ENCODE results near the gene ENTPD2. TPM values are rescaled to one million over a fixed set of nuclear protein-coding genes. Genes with fewer than 3 reads are reported as not detected.
A peak's percentile ranks its signal among the peaks of the same experiment; 100 is the strongest.

ENTPD2 gene
- total RNA-seq, 3 donors from 2014 or later (not counting 1 experiment from before 2014, with no cell fraction given), result not detected

DNA sequence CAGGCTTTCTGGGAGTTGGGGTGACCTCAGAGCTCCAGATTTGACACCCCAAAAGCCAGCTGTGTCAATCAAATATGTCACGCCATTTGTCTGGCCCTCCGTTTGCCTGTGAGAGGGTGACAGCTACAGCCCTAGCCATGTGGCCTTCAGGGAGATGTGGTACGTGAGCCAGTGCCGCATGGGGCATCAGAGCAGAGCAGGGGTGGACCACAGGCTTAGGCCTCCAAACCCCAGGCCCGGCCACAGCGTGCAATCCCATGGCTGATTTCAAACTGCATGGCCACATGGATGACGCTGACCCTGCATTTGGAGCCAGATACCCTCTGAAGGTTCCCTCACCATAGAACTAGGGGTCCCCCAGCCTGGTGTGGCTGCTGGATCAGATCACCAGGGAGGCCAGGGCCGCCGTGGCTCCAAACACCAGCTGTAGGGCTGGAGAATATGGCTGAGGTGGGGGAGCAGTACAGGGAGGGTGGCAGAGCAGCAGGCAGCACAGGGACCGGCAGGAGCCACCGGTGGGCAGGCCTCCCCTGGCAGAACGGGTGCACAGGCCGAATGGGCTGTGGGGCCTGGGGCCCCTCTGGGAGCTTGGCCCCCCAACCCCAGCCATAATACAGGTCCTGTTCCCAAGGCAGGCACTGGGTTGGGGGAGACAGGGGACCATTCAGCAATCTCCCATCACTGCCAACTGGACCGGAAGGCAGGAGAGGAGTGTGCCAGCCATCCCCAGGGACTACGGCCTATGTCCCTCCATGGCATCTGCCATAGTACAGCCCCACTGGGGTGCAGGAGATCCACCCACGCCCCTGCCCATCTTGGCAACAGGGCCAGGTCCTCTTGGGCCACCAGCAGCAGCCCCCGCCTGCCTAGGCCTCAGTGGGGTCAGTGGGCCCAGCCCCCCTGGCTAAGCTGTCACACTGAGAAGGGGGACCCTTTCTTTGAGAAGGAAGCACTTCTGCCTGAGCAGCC, 15.0 kb upstream of the ENTPD2 start:
- TF ChIP-seq, protein P1, sequence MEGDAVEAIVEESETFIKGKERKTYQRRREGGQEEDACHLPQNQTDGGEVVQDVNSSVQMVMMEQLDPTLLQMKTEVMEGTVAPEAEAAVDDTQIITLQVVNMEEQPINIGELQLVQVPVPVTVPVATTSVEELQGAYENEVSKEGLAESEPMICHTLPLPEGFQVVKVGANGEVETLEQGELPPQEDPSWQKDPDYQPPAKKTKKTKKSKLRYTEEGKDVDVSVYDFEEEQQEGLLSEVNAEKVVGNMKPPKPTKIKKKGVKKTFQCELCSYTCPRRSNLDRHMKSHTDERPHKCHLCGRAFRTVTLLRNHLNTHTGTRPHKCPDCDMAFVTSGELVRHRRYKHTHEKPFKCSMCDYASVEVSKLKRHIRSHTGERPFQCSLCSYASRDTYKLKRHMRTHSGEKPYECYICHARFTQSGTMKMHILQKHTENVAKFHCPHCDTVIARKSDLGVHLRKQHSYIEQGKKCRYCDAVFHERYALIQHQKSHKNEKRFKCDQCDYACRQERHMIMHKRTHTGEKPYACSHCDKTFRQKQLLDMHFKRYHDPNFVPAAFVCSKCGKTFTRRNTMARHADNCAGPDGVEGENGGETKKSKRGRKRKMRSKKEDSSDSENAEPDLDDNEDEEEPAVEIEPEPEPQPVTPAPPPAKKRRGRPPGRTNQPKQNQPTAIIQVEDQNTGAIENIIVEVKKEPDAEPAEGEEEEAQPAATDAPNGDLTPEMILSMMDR (IDR thresholded peaks at IDR 0.05), result no peak
- H3K36me3 Mint-ChIP-seq, result no peaks in the 10 kb centered on the region
- intact Hi-C loops (cut with micrococcal nuclease), result no loop called here

GRCh38 chr9:137067860-137068538, 14.1 kb upstream of the ENTPD2 start:
- Histone ChIP-seq H3K4me1 (ENCODE audit: control insufficient read depth, insufficient read depth, low read length) (peaks cover 30% of the 10 kb centered on the region), H3K4me3 (ENCODE audit: low read length) (no peak overlapping the region), H3K9me3 (ENCODE audit: control insufficient read depth, insufficient read depth, low read length) (no peaks in the 10 kb centered on the region), H3K27ac (ENCODE audit: low read length) (no peak overlapping the region), H3K36me3 (ENCODE audit: control insufficient read depth, insufficient read depth, low read length) (no peaks in the 10 kb centered on the region), H3K27me3 (ENCODE audit: control insufficient read depth, insufficient read depth, low read length) (no peaks in the 10 kb centered on the region)
- H3K9me3 Mint-ChIP-seq, result no peaks in the 10 kb centered on the region
- DNase-seq, result peak; percentile 76 to 94
- TF ChIP-seq, protein P1 (IDR thresholded peaks at IDR 0.05), result peak; percentile 79
- peak; percentile 56 to 72 (median 63) for ATAC-seq
- WGBS (ENCODE audit: insufficient coverage), result 59% methylated on average over 12 of the region's 12 CpGs
- no peaks in the 10 kb centered on the region for H3K27me3 Mint-ChIP-seq (ENCODE audit: low read depth in 2 of 2)
- peaks cover 8 to 21% of the 10 kb centered on the region in 2 donors for H3K4me1 Mint-ChIP-seq
- H3K4me3 Mint-ChIP-seq, result peak overlapping the region; percentile 79
- peak overlapping the region; percentile 72 to 73 for H3K27ac Mint-ChIP-seq
- H3K36me3 Mint-ChIP-seq, result no peaks in the 10 kb centered on the region
- intact Hi-C loops (cut with micrococcal nuclease), result no loop called here

More for the DNA sequence above, 15.0 kb upstream of the ENTPD2 start:
- H3K27me3 ChIP-seq (ENCODE audit: control insufficient read depth, insufficient read depth, low read length), result no peaks in the 10 kb centered on the region
- Mint-ChIP-seq H3K9me3 (no peaks in the 10 kb centered on the region), H3K27me3 (ENCODE audit: low read depth in 2 of 2) (no peaks in the 10 kb centered on the region), H3K27ac (no peak overlapping the region), H3K4me1 (peaks cover 8 to 29% of the 10 kb centered on the region in 2 donors), H3K4me3 (peak overlapping the region; percentile 37)
- DNase-seq (no peak), ATAC-seq (no peak)
- no peaks in the 10 kb centered on the region for H3K36me3 ChIP-seq (ENCODE audit: control insufficient read depth, insufficient read depth, low read length)
- H3K9me3 ChIP-seq (ENCODE audit: control insufficient read depth, insufficient read depth, low read length), result no peaks in the 10 kb centered on the region
- 97% methylated on average over 17 of the region's 17 CpGs for WGBS (ENCODE audit: insufficient coverage)
- no peak overlapping the region for H3K27ac ChIP-seq (ENCODE audit: low read length)
- peaks cover 29% of the 10 kb centered on the region for H3K4me1 ChIP-seq (ENCODE audit: control insufficient read depth, insufficient read depth, low read length)
- no peak overlapping the region for H3K4me3 ChIP-seq (ENCODE audit: low read length)

DNA sequence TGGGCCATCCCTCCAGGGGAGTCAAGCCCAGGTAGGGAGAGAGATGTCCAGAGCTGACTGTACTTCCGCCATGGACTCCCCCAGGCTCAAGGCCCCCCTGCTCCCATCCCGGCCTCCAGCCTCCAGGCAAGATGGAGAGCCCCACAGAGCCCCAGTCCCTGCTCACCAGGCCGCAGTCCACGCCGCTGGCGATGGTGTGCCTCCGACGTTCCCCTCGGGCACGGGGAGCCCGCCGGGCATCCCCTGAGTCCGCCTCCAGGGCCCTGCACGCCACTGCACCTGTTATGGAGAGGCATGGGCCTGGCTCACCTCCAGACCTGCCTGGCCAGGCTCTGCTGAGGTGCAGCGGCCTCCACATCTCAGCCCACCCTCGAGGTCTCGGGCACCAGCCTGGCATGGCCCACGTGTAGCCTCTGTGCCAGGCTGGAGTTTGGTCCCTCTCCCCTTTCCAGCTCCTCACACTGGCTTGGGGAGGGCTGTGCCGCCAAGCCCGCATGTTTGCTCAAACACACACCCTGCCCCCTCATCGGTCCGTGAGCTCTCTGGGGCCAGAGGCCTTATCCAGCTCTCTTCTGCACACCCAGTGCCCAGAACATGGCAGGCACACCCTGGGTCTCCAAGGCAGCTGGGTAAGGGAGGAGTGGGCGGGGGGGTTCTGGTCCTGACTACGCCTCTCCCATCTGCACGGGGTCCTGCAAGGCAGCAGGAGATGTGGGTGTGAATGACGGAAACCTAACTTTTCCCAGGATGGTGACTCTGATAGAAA, 12.4 kb upstream of the ENTPD2 start:
- intact Hi-C loops (cut with micrococcal nuclease), result no loop called here
- no peaks in the 10 kb centered on the region for H3K27me3 Mint-ChIP-seq (ENCODE audit: low read depth in 2 of 2)
- Histone ChIP-seq H3K27ac (ENCODE audit: low read length) (no peak overlapping the region), H3K4me3 (ENCODE audit: low read length) (no peak overlapping the region), H3K27me3 (ENCODE audit: control insufficient read depth, insufficient read depth, low read length) (no peaks in the 10 kb centered on the region), H3K36me3 (ENCODE audit: control insufficient read depth, insufficient read depth, low read length) (no peaks in the 10 kb centered on the region), H3K4me1 (ENCODE audit: control insufficient read depth, insufficient read depth, low read length) (peaks cover 28% of the 10 kb centered on the region), H3K9me3 (ENCODE audit: control insufficient read depth, insufficient read depth, low read length) (no peaks in the 10 kb centered on the region)
- no peak overlapping the region for H3K4me3 Mint-ChIP-seq
- H3K36me3 Mint-ChIP-seq, result no peaks in the 10 kb centered on the region
- WGBS (ENCODE audit: insufficient coverage), result 94% methylated on average over 26 of the region's 26 CpGs
- no peaks in the 10 kb centered on the region for H3K9me3 Mint-ChIP-seq
- peaks cover 8 to 19% of the 10 kb centered on the region in 2 donors for H3K4me1 Mint-ChIP-seq
- ATAC-seq, result no peak
- no peak for DNase-seq
- TF ChIP-seq, protein P1 (IDR thresholded peaks at IDR 0.05), result no peak
- H3K27ac Mint-ChIP-seq, result no peak overlapping the region
